ENCODE data around the gene RNASEH2A.
"Not testable (repeated sequence)": the region's sequence is repeated elsewhere in the genome, so short reads cannot be mapped to it uniquely, and the experiment has no call there.

Gene RNASEH2A

DNA sequence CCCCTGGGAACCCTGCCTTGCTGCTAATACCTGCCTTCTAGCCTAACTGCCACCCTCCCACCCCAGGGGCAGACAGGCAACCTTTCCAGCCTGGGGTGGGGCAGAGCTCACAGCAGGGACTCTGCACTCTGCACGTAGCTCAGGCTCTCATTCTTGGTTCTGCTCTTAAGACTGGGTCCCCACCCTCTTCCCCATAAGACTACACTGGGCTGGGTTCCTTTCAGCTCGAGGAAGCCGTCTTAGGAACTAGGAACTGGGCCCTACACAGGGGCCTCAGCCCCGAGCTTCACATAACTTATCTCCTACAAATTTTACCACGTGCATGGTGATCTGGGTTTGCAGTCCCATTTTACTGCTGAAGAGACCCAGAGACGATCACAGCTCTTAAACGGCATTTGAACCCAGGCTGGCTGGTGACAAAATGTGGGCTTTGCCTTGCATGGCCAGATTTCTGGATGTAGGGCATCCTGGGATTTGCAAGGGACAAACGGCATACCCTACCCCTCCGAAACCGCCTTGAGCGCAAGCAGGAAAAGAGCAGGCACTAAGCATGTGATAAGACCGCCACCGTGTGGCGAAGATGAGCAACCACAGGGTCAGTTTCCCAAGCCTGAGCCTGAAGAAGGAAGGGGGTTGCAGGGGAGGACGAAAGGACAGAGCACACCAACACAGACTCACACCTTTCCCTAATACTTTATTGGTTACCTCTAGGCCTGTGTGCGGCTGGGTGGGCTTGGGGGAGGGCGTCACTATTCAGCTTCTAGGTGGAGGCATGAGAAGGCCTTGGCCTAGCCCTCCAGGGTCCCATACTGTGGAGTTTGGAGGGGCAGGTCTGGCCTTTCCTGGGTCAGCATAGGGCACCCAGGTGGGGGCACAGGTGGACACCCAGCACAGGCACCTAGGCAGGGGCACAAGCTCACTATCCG, 10.0 kb upstream of the RNASEH2A start:
- H3K36me3 Mint-ChIP-seq (ENCODE audit: low read depth) = peaks cover 16% of the 10 kb centered on the region
- peak overlapping the region; percentile 85 for H3K27ac Mint-ChIP-seq
- peak overlapping the region; percentile 69 for H3K4me3 Mint-ChIP-seq
- H3K27me3 Mint-ChIP-seq = no peaks in the 10 kb centered on the region
- H3K9me3 Mint-ChIP-seq = no peaks in the 10 kb centered on the region
- H3K4me1 Mint-ChIP-seq (ENCODE audit: low read depth) = peaks cover 33% of the 10 kb centered on the region

DNA sequence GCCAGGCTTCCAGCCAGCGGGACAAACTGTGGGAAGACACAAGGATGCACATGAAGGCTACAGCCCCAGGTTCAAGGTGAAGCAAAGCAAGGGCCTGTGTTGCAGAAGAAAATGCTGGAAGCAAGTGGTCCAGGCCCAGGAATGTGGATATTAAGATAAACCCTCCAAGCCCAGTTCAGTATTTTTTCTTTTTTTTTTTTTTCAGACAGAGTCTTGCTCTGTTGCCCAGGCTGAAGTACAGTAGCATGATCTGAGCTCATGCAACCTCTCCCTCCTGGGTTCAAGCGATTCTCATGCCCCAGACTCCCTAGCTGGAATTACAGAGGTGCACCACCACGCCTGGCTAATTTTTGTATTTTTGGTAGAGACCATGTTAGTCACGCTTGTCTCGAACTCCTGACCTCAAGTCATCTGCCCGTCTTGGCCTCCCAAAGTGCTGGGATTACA, 9.2 kb upstream of the RNASEH2A start:
- Mint-ChIP-seq H3K27ac (no peak overlapping the region), H3K4me1 (ENCODE audit: low read depth) (peaks cover 35% of the 10 kb centered on the region), H3K27me3 (no peaks in the 10 kb centered on the region), H3K4me3 (no peak overlapping the region), H3K9me3 (no peaks in the 10 kb centered on the region), H3K36me3 (ENCODE audit: low read depth) (peaks cover 16% of the 10 kb centered on the region)

- Mint-ChIP-seq H3K36me3 (ENCODE audit: low read depth) (peaks cover 16% of the 10 kb centered on the region), H3K4me1 (ENCODE audit: low read depth) (peaks cover 39% of the 10 kb centered on the region)
- not testable (repeated sequence) for H3K27me3 Mint-ChIP-seq, H3K27ac Mint-ChIP-seq, H3K4me3 Mint-ChIP-seq, H3K9me3 Mint-ChIP-seq
These were observed 8.8 kb upstream of the RNASEH2A start for GRCh38 chr19:12797607-12798006.

GRCh38 chr19:12799742-12800465, 6.5 kb upstream of the RNASEH2A start:
- H3K36me3 Mint-ChIP-seq (ENCODE audit: low read depth) = peaks cover 10% of the 10 kb centered on the region
- H3K27me3 Mint-ChIP-seq = no peaks in the 10 kb centered on the region
- H3K9me3 Mint-ChIP-seq = no peaks in the 10 kb centered on the region
- peak overlapping the region; percentile 89 for H3K4me3 Mint-ChIP-seq
- H3K27ac Mint-ChIP-seq = no peak overlapping the region
- peaks cover 31% of the 10 kb centered on the region for H3K4me1 Mint-ChIP-seq (ENCODE audit: low read depth)

GRCh38 chr19:12800466-12800770, 6.0 kb upstream of the RNASEH2A start:
- Mint-ChIP-seq H3K9me3 (no peaks in the 10 kb centered on the region), H3K27ac (peak overlapping the region; percentile 83), H3K36me3 (ENCODE audit: low read depth) (peaks cover 10% of the 10 kb centered on the region), H3K4me3 (peak overlapping the region; percentile 89), H3K4me1 (ENCODE audit: low read depth) (peaks cover 28% of the 10 kb centered on the region), H3K27me3 (no peaks in the 10 kb centered on the region)

- no peaks in the 10 kb centered on the region for H3K27me3 Mint-ChIP-seq
- peaks cover 25% of the 10 kb centered on the region for H3K4me1 Mint-ChIP-seq (ENCODE audit: low read depth)
- H3K4me3 Mint-ChIP-seq = peak overlapping the region; percentile 89
- no peaks in the 10 kb centered on the region for H3K9me3 Mint-ChIP-seq
- H3K36me3 Mint-ChIP-seq (ENCODE audit: low read depth) = peaks cover 10% of the 10 kb centered on the region
- H3K27ac Mint-ChIP-seq = peak overlapping the region; percentile 83
These were observed 5.4 kb upstream of the RNASEH2A start for GRCh38 chr19:12800923-12801465.

GRCh38 chr19:12801466-12802266, 4.7 kb upstream of the RNASEH2A start, which contains the start of the genes PRDX2 and THSD8:
PRDX2 (minus strand) TSS chr19:12801800; CDS start chr19:12801261, 539 bp downstream.
THSD8 (plus strand) TSS chr19:12802069; CDS start chr19:12802072, 3 bp downstream.
- Mint-ChIP-seq H3K36me3 (ENCODE audit: low read depth) (peaks cover 12% of the 10 kb centered on the region), H3K4me3 (peak within 1 kb of the TSS; percentile 89), H3K9me3 (no peaks in the 10 kb centered on the region), H3K4me1 (ENCODE audit: low read depth) (peaks cover 25% of the 10 kb centered on the region), H3K27me3 (no peaks in the 10 kb centered on the region), H3K27ac (peak within 1 kb of the TSS; percentile 83)

DNA sequence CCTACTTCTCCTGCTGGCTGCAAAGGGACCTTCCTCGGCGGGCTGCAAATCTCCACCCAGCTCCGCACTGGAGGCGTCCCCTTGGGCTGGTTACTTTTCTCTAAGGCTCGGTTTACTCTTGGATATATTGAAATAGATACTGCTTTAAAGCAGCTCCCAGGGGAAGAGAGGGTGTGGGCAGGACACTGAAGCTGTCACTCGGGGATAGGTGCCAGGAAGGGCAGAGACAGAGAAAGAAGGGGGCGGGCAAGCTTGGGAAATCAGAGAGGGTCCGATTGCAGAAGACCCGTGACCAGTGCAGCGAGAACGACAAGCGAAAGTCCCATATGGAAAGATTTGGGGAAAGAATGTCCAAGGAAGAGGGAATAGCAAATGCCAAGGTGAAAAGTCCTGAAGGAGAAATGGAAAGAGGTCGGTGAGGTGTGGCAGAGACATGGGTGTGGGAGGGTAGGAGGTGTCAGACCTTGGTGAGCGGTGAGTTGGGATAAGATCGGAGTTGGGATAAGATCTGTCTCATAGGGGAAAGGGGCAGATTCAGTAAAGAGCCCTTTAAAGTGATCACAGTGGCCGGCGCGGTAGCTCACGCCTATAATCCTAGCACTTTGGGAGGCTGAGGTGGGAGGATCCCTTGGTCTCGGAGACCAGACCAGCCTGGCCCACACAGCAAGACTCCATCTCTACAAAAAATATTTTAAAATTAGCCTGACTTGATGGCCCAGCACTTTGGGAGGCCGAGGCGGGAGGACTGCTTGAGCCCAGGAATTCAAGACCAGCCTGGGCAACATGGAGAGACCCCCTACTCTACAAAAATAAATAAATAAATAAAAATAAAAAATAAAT, 3.9 kb upstream of the RNASEH2A start:
- H3K36me3 Mint-ChIP-seq (ENCODE audit: low read depth) = peaks cover 15% of the 10 kb centered on the region
- H3K4me3 Mint-ChIP-seq = peak overlapping the region; percentile 89
- H3K9me3 Mint-ChIP-seq = no peaks in the 10 kb centered on the region
- peaks cover 25% of the 10 kb centered on the region for H3K4me1 Mint-ChIP-seq (ENCODE audit: low read depth)
- H3K27ac Mint-ChIP-seq = peak overlapping the region; percentile 51
- H3K27me3 Mint-ChIP-seq = no peaks in the 10 kb centered on the region

- Mint-ChIP-seq H3K4me1 (ENCODE audit: low read depth) (peaks cover 29% of the 10 kb centered on the region), H3K36me3 (ENCODE audit: low read depth) (peaks cover 23% of the 10 kb centered on the region), H3K9me3 (no peaks in the 10 kb centered on the region), H3K4me3 (no peak overlapping the region), H3K27ac (no peak overlapping the region), H3K27me3 (no peaks in the 10 kb centered on the region)
These were observed 2.3 kb upstream of the RNASEH2A start for GRCh38 chr19:12804051-12804450.

DNA sequence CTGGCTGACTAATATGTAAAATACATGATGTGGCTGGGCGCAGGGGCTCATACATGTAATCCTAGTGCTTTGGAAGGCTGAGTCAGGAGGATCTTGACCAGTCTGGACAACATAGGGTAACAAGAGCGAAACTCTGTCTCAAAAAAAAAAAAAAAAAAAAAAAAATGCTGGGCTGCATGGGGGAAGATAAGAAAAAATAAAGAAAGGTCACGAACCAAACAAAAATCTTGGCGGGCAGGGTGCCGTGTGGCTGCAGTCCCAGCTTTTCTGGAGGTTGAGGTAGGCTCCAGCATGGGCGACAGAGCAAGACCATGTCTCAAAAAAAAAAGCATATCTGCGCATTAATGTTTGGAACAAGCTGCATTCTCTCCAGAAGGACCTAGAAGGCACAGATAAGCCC, 8.7 kb downstream of the RNASEH2A start:
- Mint-ChIP-seq H3K4me3 (no peak overlapping the region), H3K9me3 (no peaks in the 10 kb centered on the region), H3K36me3 (ENCODE audit: low read depth) (peaks cover 21% of the 10 kb centered on the region), H3K27me3 (no peaks in the 10 kb centered on the region), H3K4me1 (ENCODE audit: low read depth) (no peaks in the 10 kb centered on the region), H3K27ac (no peak overlapping the region)

DNA sequence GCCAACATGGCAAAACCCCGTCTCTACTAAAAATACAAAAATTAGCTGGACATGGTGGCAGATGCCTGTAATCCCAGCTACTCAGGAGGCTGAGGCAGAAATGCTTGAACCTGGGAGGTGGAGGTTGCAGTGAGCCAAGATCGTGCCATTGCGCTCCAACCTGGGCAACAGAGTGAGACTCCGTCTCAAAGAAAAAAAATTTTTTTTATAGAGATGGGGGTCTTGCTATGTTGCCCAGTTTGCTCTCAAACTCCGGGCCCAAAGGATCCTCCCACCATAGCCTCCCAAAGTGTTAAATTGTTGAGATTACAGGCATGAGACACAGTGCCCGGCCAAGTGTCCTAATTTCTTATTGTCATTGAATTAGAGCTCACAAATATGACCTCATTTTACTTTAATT, 10.8 kb downstream of the RNASEH2A start:
- H3K36me3 Mint-ChIP-seq (ENCODE audit: low read depth) = peaks cover 21% of the 10 kb centered on the region
- not testable (repeated sequence) for H3K27ac Mint-ChIP-seq; H3K27me3 Mint-ChIP-seq; H3K4me3 Mint-ChIP-seq; H3K4me1 Mint-ChIP-seq (ENCODE audit: low read depth); H3K9me3 Mint-ChIP-seq

DNA sequence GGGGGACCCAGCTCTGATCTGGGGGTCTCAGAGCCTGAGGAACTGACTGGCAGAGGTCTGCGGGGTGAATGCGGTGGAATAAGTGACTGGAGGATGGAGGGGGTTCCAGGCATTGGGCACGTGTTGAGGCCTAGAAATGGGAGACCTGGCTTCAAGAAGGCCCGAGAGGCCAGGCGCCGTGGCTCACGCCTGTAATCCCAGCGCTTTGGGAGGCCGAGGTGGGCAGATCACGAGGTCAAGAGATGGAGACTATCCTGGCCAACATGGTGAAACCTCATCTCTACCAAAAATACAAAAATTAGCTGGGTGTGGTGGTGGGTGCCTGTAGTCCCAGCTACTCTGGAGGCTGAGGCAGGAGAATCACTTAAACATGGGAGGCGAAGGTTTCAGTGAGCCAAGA, 11.4 kb downstream of the RNASEH2A start:
- H3K4me1 Mint-ChIP-seq (ENCODE audit: low read depth); H3K27me3 Mint-ChIP-seq; H3K9me3 Mint-ChIP-seq; H3K27ac Mint-ChIP-seq; H3K4me3 Mint-ChIP-seq: not testable (repeated sequence)
- peaks cover 16% of the 10 kb centered on the region for H3K36me3 Mint-ChIP-seq (ENCODE audit: low read depth)

DNA sequence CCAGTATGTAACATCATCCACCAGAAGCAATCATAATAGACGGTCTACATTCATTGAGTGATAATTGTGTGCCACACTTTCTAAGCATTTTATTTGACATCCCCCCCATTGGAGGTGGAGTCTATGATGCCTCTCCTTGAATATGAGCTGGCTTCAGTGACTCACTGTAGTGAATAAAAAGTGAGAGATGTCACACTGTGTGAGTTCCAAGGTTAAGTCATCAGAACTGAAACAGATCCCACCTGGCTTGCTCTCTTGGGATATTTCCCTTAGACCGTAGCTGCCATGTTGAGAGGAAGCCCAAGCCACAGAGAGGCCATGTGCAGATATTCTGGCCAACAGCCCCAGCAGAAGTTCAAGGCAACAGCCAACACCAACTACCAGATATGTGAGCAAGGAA, 15.4 kb downstream of the RNASEH2A start:
- Mint-ChIP-seq H3K9me3 (no peaks in the 10 kb centered on the region), H3K36me3 (ENCODE audit: low read depth) (no peaks in the 10 kb centered on the region), H3K4me1 (ENCODE audit: low read depth) (peaks cover 6% of the 10 kb centered on the region), H3K27me3 (peaks cover 16% of the 10 kb centered on the region), H3K27ac (no peak overlapping the region), H3K4me3 (no peak overlapping the region)

Data from stimulated activated naive CD8-positive, alpha-beta T cell treated with anti-CD3 and anti-CD28 coated beads, Interleukin-15, Interleukin-2, amounts not matched to agents 100 ng/mL and 50 ng/mL, for 24 hours (primary cell).